HEK293 (cell line): Measurements from ENCODE around the gene MSH5.

Experiments
- KLF1 ChIP-seq: fragments of 450-650 bp; formaldehyde crosslinking; IDR thresholded peaks from 2 replicates; pipeline ENCODE4 v1.5.1; 2016; ENCODE audit warnings: missing biosample characterization, missing genetic modification characterization
- MEIS1 ChIP-seq: sonication (generic); formaldehyde crosslinking; IDR thresholded peaks from 2 replicates; pipeline ENCODE4 v1.8.1; 2022; ENCODE audit warnings: missing genetic modification reagents, mild to moderate bottlenecking, borderline replicate concordance
- TCF7L2 ChIP-seq: IDR thresholded peaks from 2 replicates; pipeline ENCODE4 v1.6.1; 2011; ENCODE audit warnings: low read depth, mild to moderate bottlenecking, inconsistent platforms, low read length, moderate library complexity, borderline replicate concordance
- ZBTB17 ChIP-seq: fragments of 450-650 bp; formaldehyde crosslinking; IDR thresholded peaks from 2 replicates; pipeline ENCODE4 v1.5.1; 2016; ENCODE audit warnings: missing biosample characterization, missing genetic modification characterization
- ZFP3 ChIP-seq: fragments of 450-650 bp; formaldehyde crosslinking; IDR thresholded peaks from 2 replicates; pipeline ENCODE4 v1.5.1; 2016; ENCODE audit warnings: low read depth, missing biosample characterization, missing genetic modification characterization
- ZNF311 ChIP-seq: fragments of 450-650 bp; formaldehyde crosslinking; IDR thresholded peaks from 2 replicates; pipeline ENCODE4 v1.5.1; 2017; ENCODE audit warnings: missing biosample characterization, missing genetic modification characterization, borderline replicate concordance
- ZNF510 ChIP-seq: fragments of 450-650 bp; formaldehyde crosslinking; IDR thresholded peaks from 2 replicates; pipeline ENCODE4 v1.5.1; 2018; ENCODE audit warnings: mild to moderate bottlenecking, missing genetic modification characterization, missing biosample characterization; ENCODE audit not compliant: insufficient replicate concordance
- ZSCAN16 ChIP-seq: fragments of 450-650 bp; formaldehyde crosslinking; IDR thresholded peaks from 2 replicates; pipeline ENCODE4 v1.5.1; 2016; ENCODE audit warnings: missing biosample characterization, missing genetic modification characterization
- TF ChIP-seq, protein P1 (sequence below): fragments of 450-650 bp; formaldehyde crosslinking; IDR thresholded peaks from 2 replicates; pipeline ENCODE4 v1.5.1; 2016; ENCODE audit warnings: missing biosample characterization, missing genetic modification characterization
- TF ChIP-seq, protein P2 (sequence below): fragments of 450-650 bp; formaldehyde crosslinking; IDR thresholded peaks from 2 replicates; pipeline ENCODE4 v1.5.1; 2016; ENCODE audit warnings: missing biosample characterization, missing genetic modification characterization
- TF ChIP-seq, protein P3 (sequence below): fragments of 450-650 bp; formaldehyde crosslinking; IDR thresholded peaks from 2 replicates; pipeline ENCODE4 v1.5.1; 2016; ENCODE audit warnings: missing biosample characterization, missing genetic modification characterization, low read depth
- TF ChIP-seq, protein P4 (sequence below): fragments of 450-650 bp; formaldehyde crosslinking; IDR thresholded peaks from 2 replicates; pipeline ENCODE4 v1.5.1; 2016; ENCODE audit warnings: missing biosample characterization, missing genetic modification characterization

DNA sequence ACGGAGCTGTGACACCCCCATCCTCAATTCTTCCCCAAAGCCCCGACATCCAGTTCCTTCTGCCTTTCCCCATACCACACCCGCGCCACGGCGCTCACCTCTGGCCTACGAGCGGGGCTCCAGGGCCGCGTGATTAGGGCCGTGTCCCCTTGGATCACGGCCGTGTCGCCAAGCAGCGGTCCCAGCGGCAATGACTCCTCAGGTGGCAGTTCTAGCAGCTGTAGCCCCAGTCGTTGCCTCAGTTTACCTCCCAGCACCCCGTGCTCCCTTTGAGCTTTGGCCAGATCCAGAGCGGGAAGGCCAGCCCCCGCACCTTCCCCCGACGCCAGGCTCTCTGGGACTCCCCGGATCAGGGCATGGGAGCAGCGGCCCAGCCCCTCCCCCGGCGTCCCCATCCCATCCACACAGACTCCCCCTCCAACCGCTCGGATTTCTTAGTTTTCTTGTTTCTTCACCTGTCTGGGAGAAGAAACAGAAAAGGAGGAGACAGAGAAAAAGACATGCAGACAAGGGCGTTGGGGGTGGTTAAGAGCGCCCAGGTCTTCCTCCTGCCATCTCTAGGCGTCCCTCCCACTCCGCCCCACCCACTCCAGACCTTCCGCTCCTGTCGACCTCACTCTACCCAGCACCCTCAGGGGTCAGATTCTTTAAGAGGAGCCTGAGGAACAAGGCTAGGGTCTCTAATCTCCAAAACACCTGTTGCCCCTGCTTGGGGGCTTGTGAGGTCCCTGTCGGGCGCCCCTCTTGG lies 10.9 kb upstream of the MSH5 start, which contains the start of gene DDAH2:
- TF ChIP-seq, protein P1, sequence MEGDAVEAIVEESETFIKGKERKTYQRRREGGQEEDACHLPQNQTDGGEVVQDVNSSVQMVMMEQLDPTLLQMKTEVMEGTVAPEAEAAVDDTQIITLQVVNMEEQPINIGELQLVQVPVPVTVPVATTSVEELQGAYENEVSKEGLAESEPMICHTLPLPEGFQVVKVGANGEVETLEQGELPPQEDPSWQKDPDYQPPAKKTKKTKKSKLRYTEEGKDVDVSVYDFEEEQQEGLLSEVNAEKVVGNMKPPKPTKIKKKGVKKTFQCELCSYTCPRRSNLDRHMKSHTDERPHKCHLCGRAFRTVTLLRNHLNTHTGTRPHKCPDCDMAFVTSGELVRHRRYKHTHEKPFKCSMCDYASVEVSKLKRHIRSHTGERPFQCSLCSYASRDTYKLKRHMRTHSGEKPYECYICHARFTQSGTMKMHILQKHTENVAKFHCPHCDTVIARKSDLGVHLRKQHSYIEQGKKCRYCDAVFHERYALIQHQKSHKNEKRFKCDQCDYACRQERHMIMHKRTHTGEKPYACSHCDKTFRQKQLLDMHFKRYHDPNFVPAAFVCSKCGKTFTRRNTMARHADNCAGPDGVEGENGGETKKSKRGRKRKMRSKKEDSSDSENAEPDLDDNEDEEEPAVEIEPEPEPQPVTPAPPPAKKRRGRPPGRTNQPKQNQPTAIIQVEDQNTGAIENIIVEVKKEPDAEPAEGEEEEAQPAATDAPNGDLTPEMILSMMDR (tag by site-specific recombination): no peak
- TF ChIP-seq, protein P2, sequence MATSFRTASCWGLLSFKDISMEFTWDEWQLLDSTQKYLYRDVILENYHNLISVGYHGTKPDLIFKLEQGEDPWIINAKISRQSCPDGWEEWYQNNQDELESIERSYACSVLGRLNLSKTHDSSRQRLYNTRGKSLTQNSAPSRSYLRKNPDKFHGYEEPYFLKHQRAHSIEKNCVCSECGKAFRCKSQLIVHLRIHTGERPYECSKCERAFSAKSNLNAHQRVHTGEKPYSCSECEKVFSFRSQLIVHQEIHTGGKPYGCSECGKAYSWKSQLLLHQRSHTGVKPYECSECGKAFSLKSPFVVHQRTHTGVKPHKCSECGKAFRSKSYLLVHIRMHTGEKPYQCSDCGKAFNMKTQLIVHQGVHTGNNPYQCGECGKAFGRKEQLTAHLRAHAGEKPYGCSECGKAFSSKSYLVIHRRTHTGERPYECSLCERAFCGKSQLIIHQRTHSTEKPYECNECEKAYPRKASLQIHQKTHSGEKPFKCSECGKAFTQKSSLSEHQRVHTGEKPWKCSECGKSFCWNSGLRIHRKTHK (tag by site-specific recombination): no peak
- TF ChIP-seq ZSCAN16 (no peak), KLF1 (tag by site-specific recombination) (no peak), ZFP3 (tag by site-specific recombination) (no peak), MEIS1 (CRISPR knock-in tag) (no peak), TCF7L2 (no peak), ZBTB17 (no peak), ZNF311 (tag by site-specific recombination) (no peak), ZNF510 (tag by site-specific recombination) (no peak)
- TF ChIP-seq, protein P3, sequence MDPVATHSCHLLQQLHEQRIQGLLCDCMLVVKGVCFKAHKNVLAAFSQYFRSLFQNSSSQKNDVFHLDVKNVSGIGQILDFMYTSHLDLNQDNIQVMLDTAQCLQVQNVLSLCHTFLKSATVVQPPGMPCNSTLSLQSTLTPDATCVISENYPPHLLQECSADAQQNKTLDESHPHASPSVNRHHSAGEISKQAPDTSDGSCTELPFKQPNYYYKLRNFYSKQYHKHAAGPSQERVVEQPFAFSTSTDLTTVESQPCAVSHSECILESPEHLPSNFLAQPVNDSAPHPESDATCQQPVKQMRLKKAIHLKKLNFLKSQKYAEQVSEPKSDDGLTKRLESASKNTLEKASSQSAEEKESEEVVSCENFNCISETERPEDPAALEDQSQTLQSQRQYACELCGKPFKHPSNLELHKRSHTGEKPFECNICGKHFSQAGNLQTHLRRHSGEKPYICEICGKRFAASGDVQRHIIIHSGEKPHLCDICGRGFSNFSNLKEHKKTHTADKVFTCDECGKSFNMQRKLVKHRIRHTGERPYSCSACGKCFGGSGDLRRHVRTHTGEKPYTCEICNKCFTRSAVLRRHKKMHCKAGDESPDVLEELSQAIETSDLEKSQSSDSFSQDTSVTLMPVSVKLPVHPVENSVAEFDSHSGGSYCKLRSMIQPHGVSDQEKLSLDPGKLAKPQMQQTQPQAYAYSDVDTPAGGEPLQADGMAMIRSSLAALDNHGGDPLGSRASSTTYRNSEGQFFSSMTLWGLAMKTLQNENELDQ: no peak
- TF ChIP-seq, protein P4, sequence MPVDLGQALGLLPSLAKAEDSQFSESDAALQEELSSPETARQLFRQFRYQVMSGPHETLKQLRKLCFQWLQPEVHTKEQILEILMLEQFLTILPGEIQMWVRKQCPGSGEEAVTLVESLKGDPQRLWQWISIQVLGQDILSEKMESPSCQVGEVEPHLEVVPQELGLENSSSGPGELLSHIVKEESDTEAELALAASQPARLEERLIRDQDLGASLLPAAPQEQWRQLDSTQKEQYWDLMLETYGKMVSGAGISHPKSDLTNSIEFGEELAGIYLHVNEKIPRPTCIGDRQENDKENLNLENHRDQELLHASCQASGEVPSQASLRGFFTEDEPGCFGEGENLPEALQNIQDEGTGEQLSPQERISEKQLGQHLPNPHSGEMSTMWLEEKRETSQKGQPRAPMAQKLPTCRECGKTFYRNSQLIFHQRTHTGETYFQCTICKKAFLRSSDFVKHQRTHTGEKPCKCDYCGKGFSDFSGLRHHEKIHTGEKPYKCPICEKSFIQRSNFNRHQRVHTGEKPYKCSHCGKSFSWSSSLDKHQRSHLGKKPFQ (tag by site-specific recombination): no peak
